NCI-H2107 treated with DMSO at 0.1 percent for 48 hours (cell line): ENCODE data around the gene IMMP2L.
"Not testable (repeated sequence)": the region's sequence is repeated elsewhere in the genome, so short reads cannot be mapped to it uniquely, and the experiment has no call there.

ENCODE experiments used
- DNase-seq: peaks from one replicate; lab custom pipeline; 2025; ENCODE audit not compliant: unreplicated experiment; lab: John Stamatoyannopoulos, UW

The IMMP2L gene

GRCh38 chr7:111343017-111343416, 219.3 kb downstream of the IMMP2L start:
- no peak for DNase-seq

- DNase-seq = no peak
Observed at GRCh38 chr7:111339006-111339405, 223.3 kb downstream of the IMMP2L start.

- no peak for DNase-seq
Observed at GRCh38 chr7:111333010-111333409, 229.3 kb downstream of the IMMP2L start.

GRCh38 chr7:111330235-111330523, 232.1 kb downstream of the IMMP2L start:
- no peak for DNase-seq

- DNase-seq = no peak
Observed at GRCh38 chr7:111329367-111330234, 232.7 kb downstream of the IMMP2L start.

- DNase-seq = no peak
Observed at GRCh38 chr7:111328487-111328886, 233.8 kb downstream of the IMMP2L start.

- no peak for DNase-seq
Observed at GRCh38 chr7:111324776-111325175, 237.5 kb downstream of the IMMP2L start.

GRCh38 chr7:111324228-111324627, 238.1 kb downstream of the IMMP2L start:
- no peak for DNase-seq

GRCh38 chr7:111323670-111324069, 238.6 kb downstream of the IMMP2L start:
- DNase-seq = not testable (repeated sequence)

GRCh38 chr7:111320133-111320532, 242.2 kb downstream of the IMMP2L start:
- no peak for DNase-seq

GRCh38 chr7:111312966-111313365, 249.3 kb downstream of the IMMP2L start:
- DNase-seq = no peak

- DNase-seq = no peak
Observed at GRCh38 chr7:111308691-111309090, 253.6 kb downstream of the IMMP2L start.

GRCh38 chr7:111301891-111302290, 260.4 kb downstream of the IMMP2L start:
- DNase-seq = no peak

- DNase-seq = no peak
Observed at GRCh38 chr7:111294494-111294893, 267.8 kb downstream of the IMMP2L start.

GRCh38 chr7:111292026-111292470, 270.2 kb downstream of the IMMP2L start:
- DNase-seq = no peak

- DNase-seq = no peak
Observed at GRCh38 chr7:111290982-111291381, 271.3 kb downstream of the IMMP2L start.

GRCh38 chr7:111290419-111290818, 271.9 kb downstream of the IMMP2L start:
- DNase-seq = no peak

GRCh38 chr7:111288441-111288840, 273.9 kb downstream of the IMMP2L start:
- DNase-seq = not testable (repeated sequence)

GRCh38 chr7:111282626-111283025, 279.7 kb downstream of the IMMP2L start:
- DNase-seq = no peak

- DNase-seq = no peak
Observed at GRCh38 chr7:111274857-111275256, 287.4 kb downstream of the IMMP2L start.

GRCh38 chr7:111272092-111272491, 290.2 kb downstream of the IMMP2L start:
- no peak for DNase-seq

GRCh38 chr7:111270794-111271193, 291.5 kb downstream of the IMMP2L start:
- DNase-seq = not testable (repeated sequence)

GRCh38 chr7:111268941-111269340, 293.4 kb downstream of the IMMP2L start:
- DNase-seq = no peak
